Urinary bladder (tissue), 2 donors: ENCODE results near the gene GMPR. TPM values are rescaled to one million over a fixed set of nuclear protein-coding genes. Genes with fewer than 3 reads are reported as not detected.

ENCODE experiments used
- polyA plus RNA-seq: library from polyadenylated mRNA; stranded (reverse); fragments of 200-250 nt; gene quantifications from one replicate; pipeline ENCODE4 v1.2.3, GENCODE V29; 2013
- small RNA-seq: library from RNA; depleted of rRNA; stranded (forward); fragments of <200 nt; gene quantifications from one replicate; pipeline ENCODE3, GENCODE V24; 2014
- total RNA-seq: library from RNA; depleted of rRNA; stranded (reverse); fragments of >200 nt; gene quantifications from one replicate; pipeline ENCODE4 v1.2.3, GENCODE V29; 2014
- donor health status: healthy.

Gene GMPR
- total and polyA plus RNA-seq, 2 donors, result 4.5 to 5.4 TPM

Small RNA genes lying within 50 kb of the gene (small RNA-seq; reads per million reads assigned to genes)
- not detected for gene RF00019
- gene RNU6-1114P, result not detected

Other genes starting within 250 kb of the GMPR start
- gene MYLIP, start 109.5 kb upstream of the GMPR start, total RNA-seq, result 53.8 TPM
- 40.6 TPM for gene MYLIP, start 109.5 kb upstream of the GMPR start, polyA plus RNA-seq